Heart right ventricle (tissue), 16 donors: ENCODE data around the gene CASKIN1. TPM values are rescaled to one million over a fixed set of nuclear protein-coding genes. Genes with fewer than 3 reads are reported as not detected.
A peak's percentile ranks its signal among the peaks of the same experiment; 100 is the strongest.

ENCODE experiments used
- ATAC-seq, 8 donors: fragments of 200-7000 bp; cut with Tn5 transposase; one replicate each; pipeline ENCODE4 v1.9.1; 2020; ENCODE audit warnings: mild to moderate bottlenecking in 8 of 8, moderate library complexity in 8 of 8, moderate number of reproducible peaks in 1 of 8
- DNase-seq, 2 donors: peaks; one replicate each; pipeline ENCODE4 v3.0.0-alpha.2; 2020
- H3K27ac ChIP-seq, 10 donors: fragments of 200-600 bp; sonication (generic) in 2 of 10; one replicate each; pipeline versions ENCODE4 v1.5.0 to v1.8.0; 2020 to 2022; ENCODE audit warnings: mild to moderate bottlenecking in 3 of 10
- H3K27me3 ChIP-seq, 7 donors: fragments of 200-600 bp; one replicate each; pipeline ENCODE4 v1.8.0; 2021 to 2022; ENCODE audit warnings: mild to moderate bottlenecking in 2 of 7
- H3K36me3 ChIP-seq, 9 donors: fragments of 200-600 bp; sonication (generic) in 1 of 9; one replicate each; pipeline versions ENCODE4 v1.5.0 to v1.8.0; 2020 to 2022; ENCODE audit warnings: mild to moderate bottlenecking in 2 of 9
- H3K4me1 ChIP-seq, 9 donors: fragments of 200-600 bp; sonication (generic) in 1 of 9; one replicate each; pipeline versions ENCODE4 v1.5.0 to v1.8.0; 2020 to 2022; ENCODE audit warnings: mild to moderate bottlenecking in 4 of 9
- H3K4me3 ChIP-seq, 10 donors: fragments of 200-600 bp; sonication (generic) in 2 of 10; one replicate each; pipeline versions ENCODE4 v1.5.0 to v1.8.0; 2020 to 2022; ENCODE audit warnings: mild to moderate bottlenecking in 7 of 10, moderate library complexity in 2 of 10
- H3K9me3 ChIP-seq, 11 donors: fragments of 200-600 bp in 10 of 11; sonication (generic) in 2 of 11; one replicate each; pipeline versions ENCODE4 v1.5.0 to v1.8.0; 2013 to 2022; ENCODE audit warnings: mild to moderate bottlenecking in 2 of 11, control low read depth in 1 of 11, moderate library complexity in 1 of 11
- CTCF ChIP-seq, 9 donors: fragments of 200-600 bp; sonication (generic) in 2 of 9; IDR thresholded peaks; one replicate each; pipeline versions ENCODE4 v1.5.0 to v1.8.0; 2021 to 2022; ENCODE audit warnings: antibody characterized with exemption in 9 of 9, mild to moderate bottlenecking in 5 of 9, moderate library complexity in 1 of 9
- WGBS, 2 donors: extraction: QIAGEN DNeasy Blood & Tissue Kit; methylation state at CpG; one replicate each; pipeline ENCODE4 v1.1.7; 2013; ENCODE audit warnings: inconsistent platforms in 1 of 2; 5-methylcytosine and 5-hydroxymethylcytosine counted together
- intact Hi-C, 10 donors: fragments of 100-400 bp; cut with DNase I; formaldehyde crosslinking; loops; one replicate each; pipeline versions ENCODE4 v1.11.1 to v1.14.2; 2022
- polyA plus RNA-seq, 2 donors: library from polyadenylated mRNA; stranded (reverse); fragments of 200-250 nt; gene quantifications; one replicate each; pipeline ENCODE4 v1.2.3, GENCODE V29; 2013
- total RNA-seq, 10 donors: library from RNA; stranded (reverse); fragmentation: NEBNext Ultra II Directional in 3 of 10; extraction: Animal tissue kit (Norgen Biotek cat#: 25700) in 3 of 10; gene quantifications; one replicate each; pipeline versions ENCODE4 v1.2.1 to v1.2.4, GENCODE V29; 2021 to 2023
- donor health status: Arrhythmogenic right ventricular cardiomyopathy.
- donor health status: ischemic (EF 13 %, LVEDD 7.1; RV severe dilation, severe dysfunction).
- donor health status: healthy with polysubstance abuse.
- donor health status: DM: no; HTN: yes; CAD: no.
- donor health status: DM: no; HTN: no; CAD: no.
- donor health status: ischemic (EF 25% LVEDD 6.9; RV normal size, moderate dysfunction).
- donor health status: ischemic (EF 25% LVEDD 5.7; RV mildly dilated, moderate dysfunction).
- donor health status: healthy.
- donor health status: DM: yes; HTN: yes; CAD: no.
- donor health status: Ischemic cardiomyopathy.
- donor health status: ischemic (EF 35%, LVEDD 5.7; RV mildly dilated, moderate dysfunction).
- donor health status: nonischemic (EF 11% LVEDD 7.7; RV severe dilation, severe dysfunction).
- donor health status: DM: yes; HTN: yes; CAD: no.
- donor health status: PGD.
- donor health status: ischemic (EF 29% LVEDD 5.4; RV normal size, mild dysfunction).
- donor health status: nonischemic (EF 23%, LVEDD 6.1; RV moderate dilation, normal function).

CASKIN1 gene
- total and polyA plus RNA-seq, 12 donors, result 0.24 to 6.0 (median 1.1) TPM

DNA sequence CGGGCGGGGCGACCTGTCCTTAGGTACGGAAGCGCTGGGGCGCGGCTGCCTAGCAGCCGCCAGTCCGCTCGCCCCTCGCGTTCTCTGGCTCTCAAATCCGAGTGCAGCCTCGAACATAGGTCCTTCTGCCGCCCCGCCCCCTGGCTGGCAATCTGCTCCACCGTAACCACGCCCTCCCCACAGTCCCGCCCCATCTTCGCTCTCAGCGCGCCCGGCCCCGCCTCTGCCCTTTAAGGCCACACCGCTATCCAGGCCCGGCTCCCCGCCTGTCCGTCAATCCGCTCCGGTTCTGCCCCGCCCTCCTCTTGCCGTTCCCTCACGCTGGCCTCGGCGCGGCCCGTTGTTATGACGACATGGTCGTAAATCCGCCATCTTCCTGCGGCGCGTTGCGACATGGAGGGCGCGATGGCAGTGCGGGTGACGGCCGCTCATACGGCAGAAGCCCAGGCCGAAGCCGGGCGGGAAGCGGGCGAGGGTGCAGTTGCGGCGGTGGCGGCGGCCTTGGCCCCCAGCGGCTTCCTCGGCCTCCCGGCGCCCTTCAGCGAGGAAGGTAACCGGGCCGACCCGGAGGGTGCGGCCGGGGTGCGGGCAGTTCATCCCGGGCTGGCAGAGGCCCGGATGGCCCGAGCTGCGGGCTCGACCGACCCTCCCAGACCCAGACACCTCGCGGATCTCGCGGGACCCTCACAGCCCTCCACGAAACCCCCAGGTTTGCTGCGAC lies 27.0 kb upstream of the CASKIN1 start, which contains the start of gene E4F1:
Gene E4F1, plus strand, starts transcription at position 371 of the 721 bp plus-strand sequence. Its CDS starts 23 bp downstream, at position 394.
- H3K36me3 ChIP-seq, result peaks cover 0 to 26% (median 5%) of the 10 kb centered on the region in 9 donors
- H3K9me3 ChIP-seq, result no peaks in the 10 kb centered on the region
- no peaks in the 10 kb centered on the region for H3K27me3 ChIP-seq
- H3K4me1 ChIP-seq, result peaks cover 10 to 32% (median 25%) of the 10 kb centered on the region in 9 donors
- peak within 1 kb of the TSS; percentile 69 to 96 (median 92) for H3K4me3 ChIP-seq
- ATAC-seq (peak; percentile 99 to 100 (median 100)), DNase-seq (peak; percentile 100)
- H3K27ac ChIP-seq, result peak within 1 kb of the TSS; percentile 49 to 96 (median 90)
- intact Hi-C loops, result loop anchor here in 1 of 10 donors (5.0 kb wide), 1 partner anchor 211 kb away; no protein-coding TSS in a partner anchor
- TF ChIP-seq CTCF (IDR thresholded peaks at IDR 0.05), result peak in 5 of 9 donors; percentile 8 to 34 (median 19)
- 0% methylated on average over 79 to 82 of the region's 82 CpGs for WGBS, 2 donors

- intact Hi-C loops, result no loop called here
- no peaks in the 10 kb centered on the region for H3K27me3 ChIP-seq
- H3K9me3 ChIP-seq, result no peaks in the 10 kb centered on the region
- H3K27ac ChIP-seq, result no peak overlapping the region
- no peak overlapping the region for H3K4me3 ChIP-seq
- H3K36me3 ChIP-seq, result no peaks in the 10 kb centered on the region
- ATAC-seq, result no peak
- no peak for DNase-seq
- H3K4me1 ChIP-seq, result peaks cover 17 to 37% (median 28%) of the 10 kb centered on the region in 9 donors
- TF ChIP-seq CTCF (IDR thresholded peaks at IDR 0.05), result no peak
- WGBS, 2 donors, result 96 to 99% methylated on average over 4 of the region's 4 CpGs
Measured at GRCh38 chr16:2216330-2216729, 19.9 kb upstream of the CASKIN1 start.

DNA sequence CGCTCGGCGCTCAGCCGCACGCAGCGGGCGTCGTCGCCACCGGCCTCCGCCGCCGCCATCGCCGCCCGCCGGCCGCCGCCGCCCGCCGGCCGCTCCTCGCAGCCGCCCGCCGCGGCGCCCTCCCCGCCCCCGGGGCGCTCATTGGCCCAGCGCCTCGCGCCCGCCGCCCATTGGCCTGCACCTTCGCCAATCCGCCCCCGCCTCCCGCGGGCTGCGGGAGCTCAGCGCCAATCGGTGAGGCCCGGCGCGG lies 18.2 kb upstream of the CASKIN1 start, which contains the start of gene PGP:
Gene PGP, minus strand, starts transcription at position 122 of the 250 bp plus-strand sequence. Its CDS starts 63 bp downstream, at position 59.
- TF ChIP-seq CTCF (IDR thresholded peaks at IDR 0.05), result no peak
- intact Hi-C loops, result no loop called here
- H3K27me3 ChIP-seq, result no peaks in the 10 kb centered on the region
- WGBS, 2 donors, result 0 to 1% methylated on average over 43 to 48 of the region's 48 CpGs
- H3K36me3 ChIP-seq, result peaks cover 0 to 7% (median 0%) of the 10 kb centered on the region in 9 donors
- H3K4me3 ChIP-seq, result peak within 1 kb of the TSS; percentile 40 to 97 (median 86)
- H3K27ac ChIP-seq, result peak within 1 kb of the TSS; percentile 76 to 95 (median 90)
- H3K9me3 ChIP-seq, result no peaks in the 10 kb centered on the region
- ATAC-seq (peak in 4 of 8 donors; percentile 84 to 92 (median 88)), DNase-seq (no peak)
- H3K4me1 ChIP-seq, result peaks cover 17 to 49% (median 32%) of the 10 kb centered on the region in 9 donors

GRCh38 chr16:2213817-2214718 lies 17.7 kb upstream of the CASKIN1 start:
- Histone ChIP-seq H3K27ac (peak overlapping the region; percentile 22 to 94 (median 86)), H3K4me3 (peak overlapping the region; percentile 40 to 97 (median 86)), H3K4me1 (peaks cover 17 to 49% (median 32%) of the 10 kb centered on the region in 9 donors), H3K36me3 (peaks cover 0 to 13% (median 2%) of the 10 kb centered on the region in 9 donors), H3K9me3 (no peaks in the 10 kb centered on the region), H3K27me3 (no peaks in the 10 kb centered on the region)
- no peak for TF ChIP-seq CTCF (IDR thresholded peaks at IDR 0.05)
- DNase-seq, result no peak
- intact Hi-C loops, result no loop called here
- ATAC-seq, result no peak
- WGBS, 2 donors, result 1% methylated on average over 68 to 98 of the region's 98 CpGs
